K562 (cell line): Measurements from ENCODE around the gene TAF3. TPM values are rescaled to one million over a fixed set of nuclear protein-coding genes. Genes with fewer than 3 reads are reported as not detected.

Experiments used
- ATAC-seq: fragments of 200-7000 bp; cut with Tn5 transposase; 3 replicates; pipeline ENCODE4 v1.9.1; 2020; ENCODE audit warnings: moderate library complexity
- BruUV-seq: library from RNA; stranded (reverse); fragments of 400-500 nt; replicated peaks from 2 replicates; lab custom pipeline; 2021; lab: Mats Ljungman, UMichigan
- CTCF ChIA-PET: fragments of 300-600 bp; formaldehyde crosslinking; extraction: SDS; loops from one replicate; lab custom pipeline; 2021; ENCODE audit warnings: low intra/inter-chr PET ratio; lab: Yijun Ruan, JAX
- POLR2A ChIA-PET: fragments of 300-600, 350-650 bp; sonication (Branson Sonifier 250); formaldehyde crosslinking; extraction: SDS; loops from one replicate; lab custom pipeline; 2021; ENCODE audit warnings: antibody characterized with exemption, inconsistent platforms; lab: Yijun Ruan, JAX
- DNase-seq, 4 experiments: peaks; one replicate each; pipeline versions ENCODE4 v3.0.0 to v3.0.0-alpha.2; 2011 to 2018; ENCODE audit warnings: low spot score in 3 of 4, mixed read lengths in 3 of 4; ENCODE audit errors: extremely low read depth in 1 of 4
- FAIRE-seq: peaks from 2 replicates; lab custom pipeline; 2011; peaks lifted over from hg19 to GRCh38; lab: Jason Lieb, UNC
- H2AFZ ChIP-seq: 2 replicates; pipeline ENCODE4 v1.6.0; 2011; ENCODE audit warnings: low read depth, low read length, control low read depth, inconsistent platforms
- H3K27ac ChIP-seq: fragments of 200-600 bp; 3 replicates; pipeline ENCODE4 v1.8.0; 2011; ENCODE audit warnings: low read depth, mild to moderate bottlenecking, control low read depth, inconsistent platforms, low read length, moderate library complexity, mixed read lengths; ENCODE audit errors: extremely low read depth
- H3K27me3 ChIP-seq, 2 experiments: fragments of 300-600 bp in 1 of 2; 2 replicates in 1 of 2; 3 replicates in 1 of 2; pipeline versions ENCODE4 v1.6.0 to v1.8.0; 2011; ENCODE audit warnings: inconsistent platforms in 2 of 2, low read length in 2 of 2, mild to moderate bottlenecking in 1 of 2, mixed read lengths in 1 of 2, moderate library complexity in 1 of 2; ENCODE audit not compliant: control insufficient read depth in 2 of 2, insufficient read depth in 2 of 2
- H3K36me3 ChIP-seq: fragments of 300-600 bp; 3 replicates; pipeline ENCODE4 v1.8.0; 2011; ENCODE audit warnings: mild to moderate bottlenecking, low read length, inconsistent platforms; ENCODE audit not compliant: control insufficient read depth, insufficient read depth
- H3K4me1 ChIP-seq, 2 experiments: fragments of 200-600 bp in 1 of 2; replicated peaks in 1 of 2; 2 replicates in 1 of 2; 3 replicates in 1 of 2; pipeline versions ENCODE4 v1.5.1 to v1.8.0; 2011; ENCODE audit warnings: inconsistent platforms in 2 of 2, low read length in 2 of 2, mild to moderate bottlenecking in 1 of 2, mixed read lengths in 1 of 2, moderate library complexity in 1 of 2; ENCODE audit not compliant: control insufficient read depth in 2 of 2, insufficient read depth in 2 of 2
- H3K4me2 ChIP-seq: 2 replicates; pipeline ENCODE4 v1.6.1; 2011; ENCODE audit warnings: low read length, control low read depth, inconsistent platforms, mixed read lengths; ENCODE audit not compliant: insufficient read depth
- H3K4me3 ChIP-seq: fragments of 200-600 bp; sonication (generic), shearing (Covaris generic); 2 replicates; pipeline ENCODE4 v1.5.1; 2016; ENCODE audit warnings: control low read depth, inconsistent platforms
- H3K79me2 ChIP-seq: fragments of 200-600 bp; 3 replicates; pipeline ENCODE4 v1.8.0; 2011; ENCODE audit warnings: low read length, inconsistent platforms; ENCODE audit not compliant: control insufficient read depth, insufficient read depth
- H3K9ac ChIP-seq, 2 experiments: 2 replicates each; pipeline versions ENCODE4 v1.6.0 to v1.6.1; 2011; ENCODE audit warnings: low read depth in 2 of 2, low read length in 2 of 2, control low read depth in 1 of 2, inconsistent platforms in 1 of 2, mild to moderate bottlenecking in 1 of 2, mixed read lengths in 1 of 2; ENCODE audit not compliant: insufficient read depth in 1 of 2
- H3K9me1 ChIP-seq: one replicate; pipeline ENCODE4 v1.6.0; 2011; ENCODE audit warnings: inconsistent platforms, mild to moderate bottlenecking, low read length, moderate library complexity; ENCODE audit not compliant: control insufficient read depth, insufficient read depth
- H3K9me3 ChIP-seq: replicated peaks from 2 replicates; pipeline ENCODE4 v1.5.1; 2011; ENCODE audit warnings: low read depth, low read length, inconsistent platforms; ENCODE audit not compliant: control insufficient read depth, insufficient read depth
- H4K20me1 ChIP-seq: replicated peaks from 2 replicates; pipeline ENCODE4 v1.6.1; 2011; ENCODE audit warnings: low read length, inconsistent platforms, mixed read lengths; ENCODE audit not compliant: control insufficient read depth, insufficient read depth
- CBFA2T2 ChIP-seq: fragments of 450-650 bp; conservative IDR thresholded peaks from 2 replicates; pipeline ENCODE4 v1.6.1; 2017; ENCODE audit warnings: mild to moderate bottlenecking
- DIDO1 ChIP-seq: fragments of 450-650 bp; IDR thresholded peaks from 2 replicates; pipeline ENCODE4 v1.6.1; 2016; ENCODE audit warnings: low read depth, missing biosample characterization, missing genetic modification characterization
- KDM4B ChIP-seq, 2 experiments: fragments of 450-650 bp in 1 of 2; sonication (generic) in 1 of 2; IDR thresholded peaks; 2 replicates each; pipeline ENCODE4 v1.6.1; 2016 to 2017; ENCODE audit warnings: borderline replicate concordance in 2 of 2, antibody characterized with exemption in 1 of 2, low read depth in 1 of 2, mild to moderate bottlenecking in 1 of 2
- MED1 ChIP-seq: sonication (generic); formaldehyde crosslinking; IDR thresholded peaks from 2 replicates; pipeline ENCODE4 v1.8.1; 2023; ENCODE audit warnings: missing genetic modification reagents, borderline replicate concordance
- MTF1 ChIP-seq: fragments of 250-450 bp; sonication (Bioruptor Pico); IDR thresholded peaks from 2 replicates; pipeline ENCODE4 v1.9.0; 2021; ENCODE audit warnings: moderate library complexity, mild to moderate bottlenecking, inconsistent platforms, borderline replicate concordance
- PCBP1 ChIP-seq: fragments of 200-400 bp; formaldehyde crosslinking; IDR thresholded peaks from 2 replicates; pipeline ENCODE4 v1.6.1; 2018; ENCODE audit warnings: mild to moderate bottlenecking, low read depth, low read length; ENCODE audit not compliant: poor library complexity, severe bottlenecking
- PPARD ChIP-seq: fragments of 250-450 bp; sonication (Bioruptor Pico); IDR thresholded peaks from 2 replicates; pipeline ENCODE4 v1.8.0; 2022; ENCODE audit warnings: inconsistent platforms, mild to moderate bottlenecking, moderate library complexity
- WGBS: fragments of 100-300 bp; shearing (Covaris generic); methylation state at CpG from one replicate; pipeline ENCODE4 v1.1.6; 2016; ENCODE audit warnings: low coverage, mixed read lengths; ENCODE audit not compliant: insufficient coverage; ENCODE audit errors: missing lambda C conversion rate; 5-methylcytosine and 5-hydroxymethylcytosine counted together
- in situ Hi-C: fragments of 300-500 bp; cut with MboI; formaldehyde crosslinking; loops from 4 replicates; pipeline ENCODE4 v1.15.0; 2018; ENCODE audit warnings: inconsistent platforms, mixed read lengths
- intact Hi-C: fragments of 100-400 bp; cut with micrococcal nuclease; formaldehyde crosslinking; loops from 2 replicates; pipeline ENCODE4 v1.14.2; 2022
- polyA plus RNA-seq, 8 experiments: library from polyadenylated mRNA; depleted of rRNA in 4 of 8; stranded (reverse) in 5 of 8; unstranded in 3 of 8; fragments of >200 nt; fragmentation: Nextera tagmentation in 2 of 8; fragmentation: Illumina TruSeq in 1 of 8; extraction: Ambion mirVana in 2 of 8; extraction: Trizol in 1 of 8; gene quantifications; 2 replicates each; pipeline versions ENCODE4 v1.2.1 to v1.2.3, GENCODE V29; 2011 to 2014; ENCODE audit warnings: inconsistent platforms in 1 of 8, missing spikeins in 1 of 8
- total RNA-seq, 7 experiments: library from RNA; depleted of rRNA in 6 of 7; stranded (reverse); fragments of >200 nt in 6 of 7; fragmentation: Illumina TruSeq in 2 of 7; extraction: Trizol in 2 of 7; gene quantifications; 2 replicates each; pipeline versions ENCODE4 v1.2.1 to v1.2.3, GENCODE V29; 2011 to 2021; ENCODE audit warnings: low replicate concordance in 1 of 7
- TF ChIP-seq, protein P1 (sequence below): sonication (generic); formaldehyde crosslinking; IDR thresholded peaks from 2 replicates; pipeline ENCODE4 v1.8.0; 2022; ENCODE audit warnings: mild to moderate bottlenecking, missing genetic modification reagents
- TF ChIP-seq, protein P2 (sequence below), 2 experiments: fragments of 150-350 bp in 1 of 2; IDR thresholded peaks; 2 replicates each; pipeline ENCODE4 v1.6.1; 2012 to 2016; ENCODE audit warnings: low read depth in 2 of 2, low read length in 2 of 2, mild to moderate bottlenecking in 1 of 2, moderate library complexity in 1 of 2

The TAF3 gene
- total and polyA plus RNA-seq, 9 of the 15 experiments (the other 6 are each of a cell fraction or from before 2014, with no cell fraction given), result 1.5 to 9.9 (median 4.1) TPM

DNA sequence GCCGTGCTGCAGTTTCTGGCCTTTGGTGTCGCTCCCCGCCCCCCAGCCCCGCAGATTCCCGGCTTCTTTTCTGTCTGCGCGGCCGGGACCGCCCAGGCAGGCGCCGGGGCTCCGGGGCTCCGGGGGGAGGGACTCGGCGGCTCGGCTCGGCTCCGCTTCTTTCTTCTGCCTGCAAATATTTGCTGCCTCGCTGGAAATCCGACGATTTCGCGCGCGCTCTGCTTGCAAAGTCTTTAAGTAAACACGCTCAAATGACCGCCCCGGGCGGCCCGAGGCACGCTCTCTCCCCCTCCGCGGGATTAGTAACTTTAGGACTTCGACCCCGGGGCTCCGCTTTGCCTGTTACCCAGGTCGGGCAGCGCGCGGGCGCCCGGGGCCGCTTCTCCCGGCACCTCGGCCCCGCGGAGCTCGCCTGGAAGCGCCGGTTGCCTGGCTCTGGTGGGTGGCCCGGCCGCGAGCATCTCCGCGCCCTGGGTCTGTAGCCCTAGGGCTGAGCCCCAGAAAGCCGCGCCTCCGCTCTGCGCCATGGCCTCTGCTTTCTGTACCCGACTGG, 232.3 kb downstream of the TAF3 start:
- FAIRE-seq (no peak), DNase-seq (no peak), ATAC-seq (no peak)
- H4K20me1 ChIP-seq, result no peaks in the 10 kb centered on the region
- no peak overlapping the region for H3K27ac ChIP-seq
- POLR2A ChIA-PET, result no interaction called here
- no TSS peak for BruUV-seq
- H3K27me3 ChIP-seq, result peaks cover 21 to 56% of the 10 kb centered on the region in 2 experiments; a peak in 4 of 5 replicates
- CTCF ChIA-PET, result no interaction called here
- H3K9me1 ChIP-seq, result no peaks in the 10 kb centered on the region
- in situ Hi-C loops, result no loop called here
- no peak overlapping the region for H2AFZ ChIP-seq
- WGBS, result 20% methylated on average over 42 of the region's 60 CpGs
- H3K36me3 ChIP-seq, result no peaks in the 10 kb centered on the region
- H3K9ac ChIP-seq, result no peak overlapping the region
- no peak overlapping the region for H3K4me2 ChIP-seq
- TF ChIP-seq CBFA2T2 (no peak), PCBP1 (peak; percentile 3)
- TF ChIP-seq, all 486 proteins: peak for 1
- intact Hi-C loops, result loop anchor here (5.0 kb wide), 1 partner anchor 1157 kb away; no protein-coding TSS in a partner anchor
- H3K79me2 ChIP-seq, result no peaks in the 10 kb centered on the region
- peaks cover 0 to 23% of the 10 kb centered on the region in 2 experiments; a peak in 3 of 5 replicates for H3K4me1 ChIP-seq
- no peak overlapping the region for H3K4me3 ChIP-seq
- 0 out of 2 replicates have a peak, but pooled peaks cover 2% of the 10 kb centered on the region for H3K9me3 ChIP-seq

GRCh38 chr10:8051109-8051821, 233.0 kb downstream of the TAF3 start:
- in situ Hi-C loops (no loop called here), intact Hi-C loops (loop anchor here (5.0 kb wide), 1 partner anchor 1156 kb away; no protein-coding TSS in a partner anchor)
- H3K36me3 ChIP-seq, result no peaks in the 10 kb centered on the region
- ChIA-PET POLR2A (interaction anchor here (0.7 kb wide), 1 partner anchor 391 kb away, joined by 3 read pairs; no protein-coding TSS in a partner anchor), CTCF (no interaction called here)
- no peaks in the 10 kb centered on the region for H3K9me1 ChIP-seq
- FAIRE-seq (no peak), DNase-seq (no peak), ATAC-seq (no peak)
- H3K27ac ChIP-seq, result no peak overlapping the region
- no TSS peak for BruUV-seq
- WGBS, result 16% methylated on average over 8 of the region's 52 CpGs
- no peaks in the 10 kb centered on the region for H4K20me1 ChIP-seq
- 0 out of 2 replicates have a peak, but pooled peaks cover 2% of the 10 kb centered on the region for H3K9me3 ChIP-seq
- no peak overlapping the region for H2AFZ ChIP-seq
- no peaks in the 10 kb centered on the region for H3K79me2 ChIP-seq
- H3K9ac ChIP-seq, result no peak overlapping the region
- H3K4me3 ChIP-seq, result no peak overlapping the region
- H3K4me1 ChIP-seq, result peaks cover 0 to 23% of the 10 kb centered on the region in 2 experiments; a peak in 3 of 5 replicates
- H3K27me3 ChIP-seq, result peaks cover 15 to 49% of the 10 kb centered on the region in 2 experiments; a peak in 4 of 5 replicates
- no peak overlapping the region for H3K4me2 ChIP-seq
- no peak for TF ChIP-seq KDM4B (IDR thresholded peaks at IDR 0.05; ENCODE audit: borderline replicate concordance in 2 of 2, low read depth in 1 of 2)
- TF ChIP-seq, protein P1, sequence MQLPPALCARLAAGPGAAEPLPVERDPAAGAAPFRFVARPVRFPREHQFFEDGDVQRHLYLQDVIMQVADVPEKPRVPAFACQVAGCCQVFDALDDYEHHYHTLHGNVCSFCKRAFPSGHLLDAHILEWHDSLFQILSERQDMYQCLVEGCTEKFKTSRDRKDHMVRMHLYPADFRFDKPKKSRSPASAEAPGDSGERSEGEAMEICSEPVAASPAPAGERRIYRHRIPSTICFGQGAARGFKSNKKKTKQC (CRISPR knock-in tag), result no peak
- TF ChIP-seq, protein P2, sequence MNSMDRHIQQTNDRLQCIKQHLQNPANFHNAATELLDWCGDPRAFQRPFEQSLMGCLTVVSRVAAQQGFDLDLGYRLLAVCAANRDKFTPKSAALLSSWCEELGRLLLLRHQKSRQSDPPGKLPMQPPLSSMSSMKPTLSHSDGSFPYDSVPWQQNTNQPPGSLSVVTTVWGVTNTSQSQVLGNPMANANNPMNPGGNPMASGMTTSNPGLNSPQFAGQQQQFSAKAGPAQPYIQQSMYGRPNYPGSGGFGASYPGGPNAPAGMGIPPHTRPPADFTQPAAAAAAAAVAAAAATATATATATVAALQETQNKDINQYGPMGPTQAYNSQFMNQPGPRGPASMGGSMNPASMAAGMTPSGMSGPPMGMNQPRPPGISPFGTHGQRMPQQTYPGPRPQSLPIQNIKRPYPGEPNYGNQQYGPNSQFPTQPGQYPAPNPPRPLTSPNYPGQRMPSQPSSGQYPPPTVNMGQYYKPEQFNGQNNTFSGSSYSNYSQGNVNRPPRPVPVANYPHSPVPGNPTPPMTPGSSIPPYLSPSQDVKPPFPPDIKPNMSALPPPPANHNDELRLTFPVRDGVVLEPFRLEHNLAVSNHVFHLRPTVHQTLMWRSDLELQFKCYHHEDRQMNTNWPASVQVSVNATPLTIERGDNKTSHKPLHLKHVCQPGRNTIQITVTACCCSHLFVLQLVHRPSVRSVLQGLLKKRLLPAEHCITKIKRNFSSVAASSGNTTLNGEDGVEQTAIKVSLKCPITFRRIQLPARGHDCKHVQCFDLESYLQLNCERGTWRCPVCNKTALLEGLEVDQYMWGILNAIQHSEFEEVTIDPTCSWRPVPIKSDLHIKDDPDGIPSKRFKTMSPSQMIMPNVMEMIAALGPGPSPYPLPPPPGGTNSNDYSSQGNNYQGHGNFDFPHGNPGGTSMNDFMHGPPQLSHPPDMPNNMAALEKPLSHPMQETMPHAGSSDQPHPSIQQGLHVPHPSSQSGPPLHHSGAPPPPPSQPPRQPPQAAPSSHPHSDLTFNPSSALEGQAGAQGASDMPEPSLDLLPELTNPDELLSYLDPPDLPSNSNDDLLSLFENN (IDR thresholded peaks at IDR 0.05; ENCODE audit: low read depth in 2 of 2, low read length in 2 of 2), result no peak
- TF ChIP-seq PPARD (CRISPR knock-in tag), result no peak
- no peak for TF ChIP-seq MTF1 (CRISPR knock-in tag)
- TF ChIP-seq MED1 (CRISPR knock-in tag), result no peak
- TF ChIP-seq DIDO1, result no peak
